ENCODE results near the gene EPRS1.
A peak's percentile ranks its signal among the peaks of the same experiment; 100 is the strongest.
"Not testable (repeated sequence)": the region's sequence is repeated elsewhere in the genome, so short reads cannot be mapped to it uniquely, and the experiment has no call there.

Gene EPRS1

GRCh38 chr1:220046052-220046930 lies at the start of gene EPRS1:
EPRS1 (minus strand) TSS chr1:220046505; CDS start chr1:220046388, 117 bp downstream.
- DNase-seq (ENCODE audit: low read depth in 2 of 2), result peak; percentile 91 to 94

- peak; percentile 86 to 87 for DNase-seq (ENCODE audit: low read depth in 2 of 2)
Measured at GRCh38 chr1:220094016-220094911, 48.0 kb upstream of the EPRS1 start, which contains the start of gene IARS2. IARS2 (plus strand) TSS chr1:220094132; CDS start chr1:220094217, 85 bp downstream.

GRCh38 chr1:220093361-220094015 lies 47.2 kb upstream of the EPRS1 start:
- DNase-seq (ENCODE audit: low read depth in 2 of 2), result no peak

- no peak for DNase-seq (ENCODE audit: low read depth in 2 of 2)
Measured at GRCh38 chr1:220092694-220093093, 46.4 kb upstream of the EPRS1 start.

GRCh38 chr1:220089650-220090556 lies 43.6 kb upstream of the EPRS1 start, which contains the start of gene BPNT1:
BPNT1 (minus strand) TSS chr1:220089788; CDS start chr1:220079846, 9,942 bp downstream.
- peak; percentile 86 to 92 for DNase-seq (ENCODE audit: low read depth in 2 of 2)

GRCh38 chr1:220086261-220086686 lies 40.0 kb upstream of the EPRS1 start:
- DNase-seq (ENCODE audit: low read depth in 2 of 2), result not testable (repeated sequence)

- DNase-seq (ENCODE audit: low read depth in 2 of 2), result no peak
Measured at GRCh38 chr1:220084460-220084859, 38.2 kb upstream of the EPRS1 start.

- no peak for DNase-seq (ENCODE audit: low read depth in 2 of 2)
Measured at GRCh38 chr1:220077887-220078286, 31.6 kb upstream of the EPRS1 start.

GRCh38 chr1:220076861-220077762 lies 30.8 kb upstream of the EPRS1 start:
- DNase-seq (ENCODE audit: low read depth in 2 of 2), result no peak

- no peak for DNase-seq (ENCODE audit: low read depth in 2 of 2)
Measured at GRCh38 chr1:220067269-220068204, 21.2 kb upstream of the EPRS1 start.

GRCh38 chr1:220062629-220063028 lies 16.3 kb upstream of the EPRS1 start:
- no peak for DNase-seq (ENCODE audit: low read depth in 2 of 2)

- no peak for DNase-seq (ENCODE audit: low read depth in 2 of 2)
Measured at GRCh38 chr1:220060876-220061275, 14.6 kb upstream of the EPRS1 start.

- DNase-seq (ENCODE audit: low read depth in 2 of 2), result no peak
Measured at GRCh38 chr1:220056374-220056773, 10.1 kb upstream of the EPRS1 start.

- DNase-seq (ENCODE audit: low read depth in 2 of 2), result no peak
Measured at GRCh38 chr1:220045356-220046051, 801 bp downstream of the EPRS1 start.

- DNase-seq (ENCODE audit: low read depth in 2 of 2), result no peak
Measured at GRCh38 chr1:220044678-220045355, 1.5 kb downstream of the EPRS1 start.

- no peak for DNase-seq (ENCODE audit: low read depth in 2 of 2)
Measured at GRCh38 chr1:220043646-220044045, 2.7 kb downstream of the EPRS1 start.

- DNase-seq (ENCODE audit: low read depth in 2 of 2), result no peak
Measured at GRCh38 chr1:220040028-220040596, 6.2 kb downstream of the EPRS1 start.
